ENCODE results near the gene SLCO4A1. TPM values are rescaled to one million over a fixed set of nuclear protein-coding genes. Genes with fewer than 3 reads are reported as not detected.

Gene SLCO4A1
- total and polyA plus RNA-seq, 9 of the 15 experiments (the other 6 are each of a cell fraction or from before 2014, with no cell fraction given): 1.6 to 21.9 (median 12.8) TPM

- Histone ChIP-seq H3K4me3 (no peak overlapping the region), H3K9me1 (ENCODE audit: control insufficient read depth, insufficient read depth, low read length) (no peaks in the 10 kb centered on the region), H4K20me1 (replicated peaks; ENCODE audit: control insufficient read depth, insufficient read depth, low read length) (peaks cover 13% of the 10 kb centered on the region; the same call in 1 of the 2 replicates), H3K27ac (ENCODE audit: extremely low read depth, low read depth, low read length) (no peak overlapping the region), H3K9ac (ENCODE audit: insufficient read depth in 1 of 2, low read depth in 2 of 2, low read length in 2 of 2) (no peak overlapping the region), H2AFZ (ENCODE audit: low read depth, low read length) (no peak overlapping the region), H3K79me2 (ENCODE audit: control insufficient read depth, insufficient read depth, low read length) (no peaks in the 10 kb centered on the region), H3K4me2 (ENCODE audit: insufficient read depth, low read length) (no peak overlapping the region), H3K9me3 (replicated peaks; ENCODE audit: control insufficient read depth, insufficient read depth, low read depth, low read length) (peaks cover 9% of the 10 kb centered on the region), H3K36me3 (ENCODE audit: control insufficient read depth, insufficient read depth, low read length) (no peaks in the 10 kb centered on the region), H3K4me1 (replicated peaks in 1 of 2; ENCODE audit: control insufficient read depth in 2 of 2, insufficient read depth in 2 of 2, low read length in 2 of 2) (peaks cover 0 to 27% of the 10 kb centered on the region in 2 experiments; a peak in 2 of 5 replicates), H3K27me3 (ENCODE audit: control insufficient read depth in 2 of 2, insufficient read depth in 2 of 2, low read length in 2 of 2) (peaks cover 36 to 66% of the 10 kb centered on the region in 2 experiments)
- ChIA-PET CTCF (ENCODE audit: low intra/inter-chr PET ratio) (no interaction called here), POLR2A (interaction anchor here (0.6 to 2.6 kb wide), 3 partner anchors 11 to 175 kb away, joined by 3 to 11 read pairs (median 4); no protein-coding TSS in a partner anchor)
- intact Hi-C loops (cut with micrococcal nuclease) (no loop called here), in situ Hi-C loops (cut with MboI) (loop anchor here (5.0 to 10.0 kb wide), 3 partner anchors 110 to 307 kb away; partner anchors contain the start of gene ADRM1)
- TF ChIP-seq ZNF592 (IDR thresholded peaks at IDR 0.05) (no peak), STAT6 (CRISPR knock-in tag; IDR thresholded peaks at IDR 0.05) (no peak), ZNF551 (CRISPR knock-in tag; IDR thresholded peaks at IDR 0.05) (no peak), ZNF830 (CRISPR knock-in tag; IDR thresholded peaks at IDR 0.05) (no peak), HMGN3 (IDR thresholded peaks at IDR 0.05; ENCODE audit: borderline replicate concordance, extremely low read depth, insufficient read length, low read depth, low read length) (no peak), HCFC1 (IDR thresholded peaks at IDR 0.05; ENCODE audit: low read depth, low read length) (no peak), LARP7 (IDR thresholded peaks at IDR 0.05) (no peak), MTA2 (IDR thresholded peaks at IDR 0.05; ENCODE audit: low read depth) (no peak), POLR2A (conservative IDR thresholded peaks at IDR 0.05) (no peak)
- DNase-seq (ENCODE audit: extremely low read depth in 1 of 4, low spot score in 3 of 4) (no peak), ATAC-seq (no peak), FAIRE-seq (no peak)
- WGBS (ENCODE audit: insufficient coverage, low coverage, missing lambda C conversion rate): 7% methylated on average over 18 of the region's 19 CpGs
- no TSS peak for BruUV-seq (replicated peaks)
Measured at GRCh38 chr20:62611819-62612218, 30.5 kb upstream of the SLCO4A1 start.

Data from K562 (cell line).